ENCODE results near the gene URB1. TPM values are rescaled to one million over a fixed set of nuclear protein-coding genes. Genes with fewer than 3 reads are reported as not detected.
A peak's percentile ranks its signal among the peaks of the same experiment; 100 is the strongest.

The URB1 gene
- total RNA-seq, 2 experiments from 2014 or later: 15.8 to 16.5 TPM

- H3K9me3 Mint-ChIP-seq: no peaks in the 10 kb centered on the region
- H3K27me3 Mint-ChIP-seq: no peaks in the 10 kb centered on the region
- H3K27ac Mint-ChIP-seq: no peak overlapping the region
- peaks cover 38% of the 10 kb centered on the region for H3K36me3 Mint-ChIP-seq
- ATAC-seq (ENCODE audit: low read depth) (no peak), DNase-seq (no peak)
- POLR2A ChIA-PET: no interaction called here
- H3K4me1 Mint-ChIP-seq: peaks cover 4% of the 10 kb centered on the region
- H3K4me3 Mint-ChIP-seq: no peak overlapping the region
These were observed 55.6 kb downstream of the URB1 start for GRCh38 chr21:32337206-32337605.

GRCh38 chr21:32336711-32337110, 56.1 kb downstream of the URB1 start:
- no peak overlapping the region for H3K27ac Mint-ChIP-seq
- peaks cover 4% of the 10 kb centered on the region for H3K4me1 Mint-ChIP-seq
- ATAC-seq (ENCODE audit: low read depth) (no peak), DNase-seq (no peak)
- POLR2A ChIA-PET: no interaction called here
- H3K4me3 Mint-ChIP-seq: no peak overlapping the region
- no peaks in the 10 kb centered on the region for H3K9me3 Mint-ChIP-seq
- no peaks in the 10 kb centered on the region for H3K27me3 Mint-ChIP-seq
- peaks cover 41% of the 10 kb centered on the region for H3K36me3 Mint-ChIP-seq

- H3K4me1 Mint-ChIP-seq: peaks cover 4% of the 10 kb centered on the region
- peaks cover 41% of the 10 kb centered on the region for H3K36me3 Mint-ChIP-seq
- H3K27ac Mint-ChIP-seq: no peak overlapping the region
- H3K9me3 Mint-ChIP-seq: no peaks in the 10 kb centered on the region
- no peaks in the 10 kb centered on the region for H3K27me3 Mint-ChIP-seq
- no peak for ATAC-seq (ENCODE audit: low read depth)
- POLR2A ChIA-PET: no interaction called here
- H3K4me3 Mint-ChIP-seq: no peak overlapping the region
- no peak for DNase-seq
These were observed 56.9 kb downstream of the URB1 start for GRCh38 chr21:32335601-32336575.

GRCh38 chr21:32334980-32335531, 57.8 kb downstream of the URB1 start:
- Mint-ChIP-seq H3K36me3 (peaks cover 38% of the 10 kb centered on the region), H3K27ac (no peak overlapping the region), H3K4me3 (no peak overlapping the region), H3K4me1 (peaks cover 4% of the 10 kb centered on the region), H3K9me3 (no peaks in the 10 kb centered on the region), H3K27me3 (no peaks in the 10 kb centered on the region)
- POLR2A ChIA-PET: no interaction called here
- DNase-seq (no peak), ATAC-seq (ENCODE audit: low read depth) (no peak)

- no peaks in the 10 kb centered on the region for H3K9me3 Mint-ChIP-seq
- no peak overlapping the region for H3K27ac Mint-ChIP-seq
These were observed 58.7 kb downstream of the URB1 start for GRCh38 chr21:32333953-32334673.

GRCh38 chr21:32332463-32332951, 60.3 kb downstream of the URB1 start:
- H3K27ac Mint-ChIP-seq: no peak overlapping the region
- peaks cover 4% of the 10 kb centered on the region for H3K4me1 Mint-ChIP-seq
- POLR2A ChIA-PET: no interaction called here
- ATAC-seq (ENCODE audit: low read depth) (no peak), DNase-seq (no peak)
- no peak overlapping the region for H3K4me3 Mint-ChIP-seq
- peaks cover 41% of the 10 kb centered on the region for H3K36me3 Mint-ChIP-seq
- no peaks in the 10 kb centered on the region for H3K9me3 Mint-ChIP-seq
- H3K27me3 Mint-ChIP-seq: no peaks in the 10 kb centered on the region

More at GRCh38 chr21:32333953-32334673, 58.7 kb downstream of the URB1 start:
- POLR2A ChIA-PET: no interaction called here
- no peaks in the 10 kb centered on the region for H3K27me3 Mint-ChIP-seq
- H3K36me3 Mint-ChIP-seq: peaks cover 40% of the 10 kb centered on the region
- DNase-seq: no peak
- H3K4me1 Mint-ChIP-seq: peaks cover 4% of the 10 kb centered on the region
- H3K4me3 Mint-ChIP-seq: no peak overlapping the region
- no peak for ATAC-seq (ENCODE audit: low read depth)

GRCh38 chr21:32331444-32332305, 61.1 kb downstream of the URB1 start:
- no peak for ATAC-seq (ENCODE audit: low read depth)
- peak; percentile 6 for DNase-seq
- Mint-ChIP-seq H3K27me3 (no peaks in the 10 kb centered on the region), H3K4me1 (peaks cover 4% of the 10 kb centered on the region), H3K27ac (no peak overlapping the region), H3K4me3 (no peak overlapping the region), H3K9me3 (no peaks in the 10 kb centered on the region), H3K36me3 (peaks cover 38% of the 10 kb centered on the region)
- POLR2A ChIA-PET: no interaction called here

GRCh38 chr21:32330784-32331311, 62.0 kb downstream of the URB1 start:
- Mint-ChIP-seq H3K27me3 (no peaks in the 10 kb centered on the region), H3K4me1 (peaks cover 4% of the 10 kb centered on the region), H3K4me3 (no peak overlapping the region), H3K36me3 (peaks cover 41% of the 10 kb centered on the region), H3K9me3 (no peaks in the 10 kb centered on the region), H3K27ac (no peak overlapping the region)
- ATAC-seq (ENCODE audit: low read depth): no peak
- POLR2A ChIA-PET: no interaction called here
- DNase-seq: no peak

- H3K4me1 Mint-ChIP-seq: peaks cover 4% of the 10 kb centered on the region
- POLR2A ChIA-PET: no interaction called here
- DNase-seq (no peak), ATAC-seq (ENCODE audit: low read depth) (no peak)
- H3K27me3 Mint-ChIP-seq: no peaks in the 10 kb centered on the region
- H3K27ac Mint-ChIP-seq: no peak overlapping the region
- H3K36me3 Mint-ChIP-seq: peaks cover 43% of the 10 kb centered on the region
- H3K9me3 Mint-ChIP-seq: no peaks in the 10 kb centered on the region
- no peak overlapping the region for H3K4me3 Mint-ChIP-seq
These were observed 63.0 kb downstream of the URB1 start for GRCh38 chr21:32329776-32330175.

- H3K9me3 Mint-ChIP-seq: no peaks in the 10 kb centered on the region
- DNase-seq: no peak
- H3K36me3 Mint-ChIP-seq: peaks cover 43% of the 10 kb centered on the region
- POLR2A ChIA-PET: no interaction called here
- no peak for ATAC-seq (ENCODE audit: low read depth)
- no peak overlapping the region for H3K27ac Mint-ChIP-seq
- no peak overlapping the region for H3K4me3 Mint-ChIP-seq
- no peaks in the 10 kb centered on the region for H3K27me3 Mint-ChIP-seq
- peaks cover 4% of the 10 kb centered on the region for H3K4me1 Mint-ChIP-seq
These were observed 63.5 kb downstream of the URB1 start for GRCh38 chr21:32329331-32329730.

- peaks cover 4% of the 10 kb centered on the region for H3K4me1 Mint-ChIP-seq
- H3K27ac Mint-ChIP-seq: no peak overlapping the region
- peaks cover 41% of the 10 kb centered on the region for H3K36me3 Mint-ChIP-seq
- no peak overlapping the region for H3K4me3 Mint-ChIP-seq
- H3K27me3 Mint-ChIP-seq: no peaks in the 10 kb centered on the region
- no peak for ATAC-seq (ENCODE audit: low read depth)
- POLR2A ChIA-PET: no interaction called here
- H3K9me3 Mint-ChIP-seq: no peaks in the 10 kb centered on the region
- no peak for DNase-seq
These were observed 64.2 kb downstream of the URB1 start for GRCh38 chr21:32328595-32328994.

GRCh38 chr21:32325706-32326105, 67.1 kb downstream of the URB1 start:
- Mint-ChIP-seq H3K4me1 (no peaks in the 10 kb centered on the region), H3K9me3 (no peaks in the 10 kb centered on the region), H3K36me3 (peaks cover 28% of the 10 kb centered on the region), H3K27me3 (no peaks in the 10 kb centered on the region), H3K4me3 (no peak overlapping the region), H3K27ac (no peak overlapping the region)
- DNase-seq: no peak
- no peak for ATAC-seq (ENCODE audit: low read depth)
- POLR2A ChIA-PET: no interaction called here

GRCh38 chr21:32322676-32323075, 70.1 kb downstream of the URB1 start:
- Mint-ChIP-seq H3K9me3 (no peaks in the 10 kb centered on the region), H3K4me1 (no peaks in the 10 kb centered on the region), H3K4me3 (no peak overlapping the region), H3K27me3 (no peaks in the 10 kb centered on the region), H3K27ac (no peak overlapping the region), H3K36me3 (peaks cover 23% of the 10 kb centered on the region)
- POLR2A ChIA-PET: no interaction called here
- ATAC-seq (ENCODE audit: low read depth) (no peak), DNase-seq (no peak)

Measured in activated naive CD8-positive, alpha-beta T cell treated with anti-CD3 and anti-CD28 coated beads, Interleukin-2, amount 10 ng/mL, durations not matched to agents 7 days and 5 days (primary cell).